HL-60 (cell line): ENCODE results near the gene OTX2.

Experiments
- DNase-seq, 2 experiments: peaks; one replicate each; pipeline ENCODE4 v3.0.0-alpha.2; 2010 to 2020; ENCODE audit warnings: low read depth in 1 of 2, low spot score in 1 of 2
- H3K27ac ChIP-seq: fragments of 250-450 bp; sonication (Bioruptor Pico); replicated peaks from 2 replicates; pipeline ENCODE4 v1.5.1; 2020; ENCODE audit warnings: mild to moderate bottlenecking, moderate library complexity
- H3K27me3 ChIP-seq: fragments of 250-450 bp; sonication (Bioruptor Pico); 2 replicates; pipeline ENCODE4 v1.5.1; 2021; ENCODE audit warnings: mild to moderate bottlenecking, moderate library complexity; ENCODE audit not compliant: insufficient read depth, poor library complexity, severe bottlenecking
- H3K4me3 ChIP-seq: replicated peaks from 2 replicates; pipeline ENCODE4 v1.5.1; 2011; ENCODE audit warnings: mild to moderate bottlenecking, control low read depth, low read length; ENCODE audit not compliant: insufficient read depth
- GABPA ChIP-seq: IDR thresholded peaks from 2 replicates; pipeline ENCODE4 v1.6.1; 2012; ENCODE audit warnings: low read depth
- POLR2AphosphoS5 ChIP-seq: IDR thresholded peaks from 2 replicates; pipeline ENCODE4 v1.6.1; 2012; ENCODE audit warnings: low read depth
- SPI1 ChIP-seq: IDR thresholded peaks from 2 replicates; pipeline ENCODE4 v1.6.1; 2012; ENCODE audit warnings: low read depth, mild to moderate bottlenecking, borderline replicate concordance
- TF ChIP-seq, protein P1 (sequence below): IDR thresholded peaks from 2 replicates; pipeline ENCODE4 v1.6.1; 2012; ENCODE audit warnings: low read depth; ENCODE audit not compliant: insufficient replicate concordance
- TF ChIP-seq, protein P2 (sequence below): IDR thresholded peaks from one replicate; pipeline ENCODE4 v1.5.1; 2011; ENCODE audit warnings: low read length, control low read depth, inconsistent platforms; ENCODE audit not compliant: insufficient read depth

OTX2 gene

DNA sequence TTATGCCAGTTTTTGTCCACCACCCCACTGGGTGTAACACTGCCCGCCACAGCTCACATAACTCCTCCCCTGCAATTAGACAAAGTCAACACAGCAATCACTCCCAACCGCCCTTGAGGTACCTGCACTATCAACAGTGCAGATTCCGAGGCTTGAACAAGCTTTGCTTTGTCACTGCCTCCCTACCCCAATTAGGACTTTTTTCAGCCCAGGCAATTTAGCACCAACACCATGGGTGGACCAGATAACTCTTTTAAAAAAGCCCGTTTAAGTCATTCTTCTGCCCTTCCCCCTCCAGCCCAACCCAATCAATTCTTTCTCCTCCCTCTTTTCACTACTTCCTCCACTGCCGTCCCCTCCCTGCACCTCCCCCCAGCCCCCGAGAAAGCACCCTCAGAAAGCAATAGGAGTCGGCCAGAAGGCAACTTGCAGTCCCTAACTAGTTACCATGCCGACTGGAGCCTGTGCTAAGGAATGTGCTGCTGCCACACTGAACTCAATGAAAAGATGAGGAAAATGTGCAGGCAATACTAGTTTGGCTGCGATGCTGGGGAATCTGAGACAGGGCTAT lies 45.7 kb upstream of the OTX2 start:
- DNase-seq: no peak
- Histone ChIP-seq H3K27me3 (peaks cover 34% of the 10 kb centered on the region), H3K4me3 (no peak overlapping the region), H3K27ac (no peak overlapping the region)
- no peak for TF ChIP-seq GABPA
- TF ChIP-seq, protein P1, sequence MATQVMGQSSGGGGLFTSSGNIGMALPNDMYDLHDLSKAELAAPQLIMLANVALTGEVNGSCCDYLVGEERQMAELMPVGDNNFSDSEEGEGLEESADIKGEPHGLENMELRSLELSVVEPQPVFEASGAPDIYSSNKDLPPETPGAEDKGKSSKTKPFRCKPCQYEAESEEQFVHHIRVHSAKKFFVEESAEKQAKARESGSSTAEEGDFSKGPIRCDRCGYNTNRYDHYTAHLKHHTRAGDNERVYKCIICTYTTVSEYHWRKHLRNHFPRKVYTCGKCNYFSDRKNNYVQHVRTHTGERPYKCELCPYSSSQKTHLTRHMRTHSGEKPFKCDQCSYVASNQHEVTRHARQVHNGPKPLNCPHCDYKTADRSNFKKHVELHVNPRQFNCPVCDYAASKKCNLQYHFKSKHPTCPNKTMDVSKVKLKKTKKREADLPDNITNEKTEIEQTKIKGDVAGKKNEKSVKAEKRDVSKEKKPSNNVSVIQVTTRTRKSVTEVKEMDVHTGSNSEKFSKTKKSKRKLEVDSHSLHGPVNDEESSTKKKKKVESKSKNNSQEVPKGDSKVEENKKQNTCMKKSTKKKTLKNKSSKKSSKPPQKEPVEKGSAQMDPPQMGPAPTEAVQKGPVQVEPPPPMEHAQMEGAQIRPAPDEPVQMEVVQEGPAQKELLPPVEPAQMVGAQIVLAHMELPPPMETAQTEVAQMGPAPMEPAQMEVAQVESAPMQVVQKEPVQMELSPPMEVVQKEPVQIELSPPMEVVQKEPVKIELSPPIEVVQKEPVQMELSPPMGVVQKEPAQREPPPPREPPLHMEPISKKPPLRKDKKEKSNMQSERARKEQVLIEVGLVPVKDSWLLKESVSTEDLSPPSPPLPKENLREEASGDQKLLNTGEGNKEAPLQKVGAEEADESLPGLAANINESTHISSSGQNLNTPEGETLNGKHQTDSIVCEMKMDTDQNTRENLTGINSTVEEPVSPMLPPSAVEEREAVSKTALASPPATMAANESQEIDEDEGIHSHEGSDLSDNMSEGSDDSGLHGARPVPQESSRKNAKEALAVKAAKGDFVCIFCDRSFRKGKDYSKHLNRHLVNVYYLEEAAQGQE: no peak
- no peak for TF ChIP-seq SPI1
- no peak for TF ChIP-seq POLR2AphosphoS5
- TF ChIP-seq, protein P2, sequence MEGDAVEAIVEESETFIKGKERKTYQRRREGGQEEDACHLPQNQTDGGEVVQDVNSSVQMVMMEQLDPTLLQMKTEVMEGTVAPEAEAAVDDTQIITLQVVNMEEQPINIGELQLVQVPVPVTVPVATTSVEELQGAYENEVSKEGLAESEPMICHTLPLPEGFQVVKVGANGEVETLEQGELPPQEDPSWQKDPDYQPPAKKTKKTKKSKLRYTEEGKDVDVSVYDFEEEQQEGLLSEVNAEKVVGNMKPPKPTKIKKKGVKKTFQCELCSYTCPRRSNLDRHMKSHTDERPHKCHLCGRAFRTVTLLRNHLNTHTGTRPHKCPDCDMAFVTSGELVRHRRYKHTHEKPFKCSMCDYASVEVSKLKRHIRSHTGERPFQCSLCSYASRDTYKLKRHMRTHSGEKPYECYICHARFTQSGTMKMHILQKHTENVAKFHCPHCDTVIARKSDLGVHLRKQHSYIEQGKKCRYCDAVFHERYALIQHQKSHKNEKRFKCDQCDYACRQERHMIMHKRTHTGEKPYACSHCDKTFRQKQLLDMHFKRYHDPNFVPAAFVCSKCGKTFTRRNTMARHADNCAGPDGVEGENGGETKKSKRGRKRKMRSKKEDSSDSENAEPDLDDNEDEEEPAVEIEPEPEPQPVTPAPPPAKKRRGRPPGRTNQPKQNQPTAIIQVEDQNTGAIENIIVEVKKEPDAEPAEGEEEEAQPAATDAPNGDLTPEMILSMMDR: no peak

DNA sequence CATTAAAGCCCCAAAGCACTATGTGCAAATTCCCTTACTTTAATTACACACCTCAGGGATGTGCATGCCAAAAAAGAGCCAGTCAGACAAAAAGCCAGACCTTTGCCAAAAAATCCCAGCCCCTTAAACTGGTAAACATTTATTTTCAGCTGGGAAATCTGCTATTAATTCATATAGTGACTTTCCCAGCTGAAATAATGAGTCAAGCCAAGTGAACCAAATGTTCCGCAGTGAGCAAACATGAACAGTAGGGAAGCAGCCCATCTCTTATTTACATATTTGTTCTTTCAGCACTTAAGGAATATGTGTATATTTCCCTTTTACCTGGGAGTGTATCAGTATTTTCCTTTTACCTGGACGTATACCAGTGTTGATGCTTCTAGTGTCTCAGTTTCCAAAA lies 44.0 kb upstream of the OTX2 start:
- Histone ChIP-seq H3K27ac (no peak overlapping the region), H3K4me3 (no peak overlapping the region), H3K27me3 (peaks cover 34% of the 10 kb centered on the region)
- DNase-seq: no peak
- TF ChIP-seq GABPA: no peak
- TF ChIP-seq POLR2AphosphoS5: no peak

- DNase-seq: no peak
- Histone ChIP-seq H3K27me3 (no peaks in the 10 kb centered on the region), H3K4me3 (no peak overlapping the region), H3K27ac (no peak overlapping the region)
- TF ChIP-seq GABPA (no peak), SPI1 (no peak), POLR2AphosphoS5 (no peak)
- TF ChIP-seq, protein P1: no peak
These were observed 37.0 kb upstream of the OTX2 start for GRCh38 chr14:56846970-56847930.

DNA sequence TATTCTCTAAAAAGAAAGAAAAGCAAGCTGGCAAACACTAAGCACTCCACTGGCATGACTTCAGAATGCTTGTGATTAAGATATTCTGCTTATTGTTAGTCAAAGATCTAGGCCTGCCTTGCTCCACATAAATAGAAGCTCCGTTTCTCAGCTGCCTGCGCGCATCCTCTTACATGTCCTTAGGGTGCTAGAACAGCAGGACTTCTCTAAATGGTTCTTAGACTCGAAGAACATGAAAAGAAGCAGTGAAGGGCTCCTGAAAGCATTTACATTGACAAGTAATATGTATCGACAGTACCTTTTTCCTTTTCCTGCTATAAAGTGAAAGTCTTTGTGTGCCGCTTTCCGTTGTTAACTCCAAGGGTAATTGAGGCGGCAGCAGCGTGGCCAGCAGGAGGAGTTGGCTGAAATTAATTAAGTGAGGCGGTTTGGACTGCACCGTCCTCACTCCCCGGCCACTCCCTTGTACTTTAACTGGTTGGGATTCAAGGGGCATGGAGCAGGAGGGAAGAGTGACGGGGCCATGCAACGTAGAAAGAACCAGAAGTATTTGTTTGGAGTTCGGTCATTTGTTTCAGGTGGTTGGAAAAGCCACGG lies 34.2 kb upstream of the OTX2 start:
- TF ChIP-seq, protein P1: no peak
- TF ChIP-seq SPI1: no peak
- Histone ChIP-seq H3K4me3 (no peak overlapping the region), H3K27me3 (no peaks in the 10 kb centered on the region), H3K27ac (no peak overlapping the region)
- DNase-seq: no peak
